ENCODE results near the gene MAP2K4.

Gene MAP2K4

DNA sequence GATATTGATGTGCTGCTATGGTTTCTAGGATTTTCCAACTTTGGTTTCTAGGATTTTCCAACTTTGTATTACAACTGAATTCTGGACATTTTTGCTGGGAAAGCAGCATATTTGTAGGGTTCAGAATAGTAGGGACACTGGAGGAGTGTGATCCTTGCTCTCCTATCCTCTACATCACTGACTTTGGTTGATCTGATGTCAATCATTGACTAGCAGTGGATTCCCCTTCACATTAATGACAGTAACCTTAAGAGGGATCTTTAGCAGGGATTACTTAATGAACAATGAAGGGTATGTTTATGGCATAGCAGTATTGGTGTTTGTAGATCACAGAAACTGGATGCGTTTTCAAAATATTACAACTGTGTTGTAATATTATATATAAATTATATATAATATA is 67.4 kb downstream of the MAP2K4 start:
- Mint-ChIP-seq H3K9me3 (no peaks in the 10 kb centered on the region), H3K36me3 (peaks cover 44% of the 10 kb centered on the region), H3K4me1 (peaks cover 13% of the 10 kb centered on the region), H3K4me3 (no peak overlapping the region), H3K27me3 (no peaks in the 10 kb centered on the region), H3K27ac (no peak overlapping the region)
- CTCF ChIA-PET = no interaction called here
- DNase-seq = no peak

GRCh38 chr17:12089809-12090384 is 69.2 kb downstream of the MAP2K4 start:
- CTCF ChIA-PET = no interaction called here
- Mint-ChIP-seq H3K27ac (no peak overlapping the region), H3K9me3 (no peaks in the 10 kb centered on the region), H3K4me1 (peaks cover 13% of the 10 kb centered on the region), H3K27me3 (no peaks in the 10 kb centered on the region), H3K4me3 (no peak overlapping the region), H3K36me3 (peaks cover 34% of the 10 kb centered on the region)
- no peak for DNase-seq

DNA sequence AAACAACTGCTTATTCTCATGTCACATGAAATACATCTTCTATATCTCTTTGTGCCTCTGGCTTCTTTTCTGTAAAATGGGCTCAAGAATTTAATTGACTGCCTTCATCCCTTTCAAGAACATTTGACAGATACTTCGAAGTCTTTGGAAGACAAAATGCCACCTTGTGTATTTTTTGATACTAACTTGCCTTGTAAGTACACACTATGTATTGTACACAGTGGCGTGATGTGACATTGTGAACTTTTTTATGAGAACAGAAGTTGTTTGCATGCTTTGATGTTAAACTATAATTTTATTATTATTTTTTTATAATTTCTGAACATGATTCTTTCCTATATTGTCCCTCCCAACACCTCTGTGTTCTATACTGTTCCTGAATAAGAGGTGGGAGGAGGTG is 73.7 kb downstream of the MAP2K4 start:
- Mint-ChIP-seq H3K27me3 (no peaks in the 10 kb centered on the region), H3K4me3 (no peak overlapping the region), H3K9me3 (no peaks in the 10 kb centered on the region), H3K4me1 (peaks cover 8% of the 10 kb centered on the region), H3K27ac (no peak overlapping the region), H3K36me3 (peaks cover 36% of the 10 kb centered on the region)
- DNase-seq = no peak
- CTCF ChIA-PET = no interaction called here

GRCh38 chr17:12095522-12095921 is 74.8 kb downstream of the MAP2K4 start:
- Mint-ChIP-seq H3K4me1 (no peaks in the 10 kb centered on the region), H3K9me3 (no peaks in the 10 kb centered on the region), H3K27me3 (no peaks in the 10 kb centered on the region), H3K4me3 (no peak overlapping the region), H3K36me3 (peaks cover 29% of the 10 kb centered on the region), H3K27ac (no peak overlapping the region)
- DNase-seq = no peak
- CTCF ChIA-PET = no interaction called here

DNA sequence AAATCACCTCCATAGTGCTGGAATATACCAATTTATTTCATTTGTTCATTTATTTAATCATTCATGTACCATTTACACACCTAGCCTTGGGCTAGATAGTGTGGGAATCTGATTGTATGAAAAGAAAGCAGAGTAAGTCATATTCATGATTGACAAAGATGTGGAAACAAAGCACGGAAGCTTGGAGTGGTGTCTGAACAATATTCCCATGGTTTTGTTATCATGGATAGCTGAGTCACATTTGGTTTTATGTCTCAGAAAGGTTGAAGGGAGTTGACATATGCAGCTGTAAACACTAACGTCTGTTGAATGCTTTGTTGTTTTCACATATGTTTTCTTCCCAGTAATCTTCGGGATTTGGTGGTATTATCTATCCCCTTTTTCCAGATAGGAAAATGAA is 76.6 kb downstream of the MAP2K4 start:
- no peak overlapping the region for H3K4me3 Mint-ChIP-seq
- CTCF ChIA-PET = no interaction called here

DNA sequence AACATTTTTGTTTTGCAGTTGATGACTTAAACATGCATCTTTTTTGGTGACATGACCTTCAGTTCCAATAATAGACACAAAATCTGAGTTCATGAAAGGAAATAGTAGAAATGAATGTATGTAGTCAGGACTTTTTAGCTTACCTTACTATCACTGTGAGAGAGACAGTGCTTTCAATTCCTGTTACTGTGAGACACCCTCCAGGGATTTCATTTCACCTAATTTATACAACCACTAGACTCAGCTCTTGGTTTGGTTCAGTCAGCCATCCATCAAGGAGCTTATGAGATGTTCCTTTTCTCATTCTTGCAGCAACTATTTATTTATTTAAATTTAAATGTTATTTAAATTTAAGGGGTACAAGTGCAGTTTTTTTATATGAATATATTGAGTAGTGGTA is 77.9 kb downstream of the MAP2K4 start:
- no peaks in the 10 kb centered on the region for H3K27me3 Mint-ChIP-seq
- no peaks in the 10 kb centered on the region for H3K4me1 Mint-ChIP-seq
- CTCF ChIA-PET = interaction anchor here (0.6 kb wide), 1 partner anchor 45 kb away, joined by 3 read pairs; no protein-coding TSS in a partner anchor
- no peak for DNase-seq
- no peak overlapping the region for H3K4me3 Mint-ChIP-seq
- no peaks in the 10 kb centered on the region for H3K9me3 Mint-ChIP-seq
- H3K36me3 Mint-ChIP-seq = peaks cover 29% of the 10 kb centered on the region
- no peak overlapping the region for H3K27ac Mint-ChIP-seq

More for the DNA sequence above, 76.6 kb downstream of the MAP2K4 start:
- H3K4me1 Mint-ChIP-seq = no peaks in the 10 kb centered on the region
- H3K27me3 Mint-ChIP-seq = no peaks in the 10 kb centered on the region
- H3K36me3 Mint-ChIP-seq = peaks cover 25% of the 10 kb centered on the region
- DNase-seq = no peak
- no peak overlapping the region for H3K27ac Mint-ChIP-seq
- H3K9me3 Mint-ChIP-seq = no peaks in the 10 kb centered on the region

- Mint-ChIP-seq H3K27ac (no peak overlapping the region), H3K4me1 (no peaks in the 10 kb centered on the region), H3K27me3 (no peaks in the 10 kb centered on the region), H3K36me3 (peaks cover 29% of the 10 kb centered on the region), H3K9me3 (no peaks in the 10 kb centered on the region), H3K4me3 (no peak overlapping the region)
- CTCF ChIA-PET = no interaction called here
- DNase-seq = no peak
Measured at GRCh38 chr17:12099412-12099811, 78.7 kb downstream of the MAP2K4 start.

GRCh38 chr17:12104831-12105230 is 84.2 kb downstream of the MAP2K4 start:
- CTCF ChIA-PET = no interaction called here
- H3K27ac Mint-ChIP-seq = no peak overlapping the region
- no peaks in the 10 kb centered on the region for H3K9me3 Mint-ChIP-seq
- H3K4me1 Mint-ChIP-seq = no peaks in the 10 kb centered on the region
- H3K27me3 Mint-ChIP-seq = no peaks in the 10 kb centered on the region
- peaks cover 14% of the 10 kb centered on the region for H3K36me3 Mint-ChIP-seq
- no peak for DNase-seq
- no peak overlapping the region for H3K4me3 Mint-ChIP-seq

DNA sequence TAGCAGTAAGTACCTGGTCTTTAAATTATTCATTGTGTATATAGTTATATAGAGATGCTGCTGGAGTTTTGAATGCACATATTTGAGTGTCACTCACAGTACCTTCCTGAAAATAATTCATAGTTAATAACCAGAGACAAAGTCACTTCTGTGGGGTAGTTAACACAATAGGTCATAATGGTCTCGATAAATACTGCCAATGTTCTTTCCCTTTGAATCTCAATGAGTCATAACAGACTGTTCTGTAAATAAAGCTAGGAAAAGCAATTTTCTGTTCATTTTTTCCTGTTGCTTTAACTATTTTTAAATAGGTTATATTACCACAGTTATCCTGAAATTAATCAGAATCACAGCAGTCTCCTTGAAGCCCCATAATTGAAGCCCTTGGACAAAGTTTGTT is 87.2 kb downstream of the MAP2K4 start:
- DNase-seq = no peak
- CTCF ChIA-PET = no interaction called here
- Mint-ChIP-seq H3K4me3 (no peak overlapping the region), H3K27ac (no peak overlapping the region), H3K9me3 (no peaks in the 10 kb centered on the region), H3K36me3 (peaks cover 26% of the 10 kb centered on the region), H3K4me1 (no peaks in the 10 kb centered on the region), H3K27me3 (no peaks in the 10 kb centered on the region)

DNA sequence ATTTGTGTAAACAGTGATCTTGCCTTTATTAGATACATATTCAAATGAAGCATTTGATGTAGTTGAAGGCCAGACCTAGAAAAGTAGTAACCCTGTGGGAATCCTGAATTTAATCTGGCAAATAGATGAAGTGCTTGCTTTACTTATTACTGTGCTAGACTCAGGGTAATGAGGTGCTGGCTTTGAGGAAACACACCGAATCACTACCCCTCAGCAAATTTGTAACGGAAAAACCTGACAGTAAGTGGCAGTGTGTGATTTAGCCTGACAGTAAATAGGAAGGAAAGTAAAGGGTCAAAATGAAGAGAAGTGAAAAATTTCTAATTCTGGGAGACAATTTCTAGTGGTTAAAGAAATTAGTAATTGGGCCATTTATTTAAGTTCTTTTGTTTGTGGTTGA is 90.2 kb downstream of the MAP2K4 start:
- H3K4me1 Mint-ChIP-seq = no peaks in the 10 kb centered on the region
- H3K27me3 Mint-ChIP-seq = no peaks in the 10 kb centered on the region
- peaks cover 44% of the 10 kb centered on the region for H3K36me3 Mint-ChIP-seq
- no peaks in the 10 kb centered on the region for H3K9me3 Mint-ChIP-seq
- no peak for DNase-seq
- no peak overlapping the region for H3K4me3 Mint-ChIP-seq
- H3K27ac Mint-ChIP-seq = no peak overlapping the region
- CTCF ChIA-PET = no interaction called here

- Mint-ChIP-seq H3K4me3 (no peak overlapping the region), H3K27me3 (no peaks in the 10 kb centered on the region), H3K36me3 (peaks cover 55% of the 10 kb centered on the region), H3K4me1 (no peaks in the 10 kb centered on the region), H3K9me3 (no peaks in the 10 kb centered on the region), H3K27ac (no peak overlapping the region)
- DNase-seq = no peak
- CTCF ChIA-PET = no interaction called here
Measured at GRCh38 chr17:12113156-12113555, 92.5 kb downstream of the MAP2K4 start.

GRCh38 chr17:12114686-12115418 is 94.2 kb downstream of the MAP2K4 start:
- Mint-ChIP-seq H3K27ac (no peak overlapping the region), H3K36me3 (peaks cover 58% of the 10 kb centered on the region), H3K27me3 (no peaks in the 10 kb centered on the region), H3K4me3 (no peak overlapping the region), H3K9me3 (no peaks in the 10 kb centered on the region), H3K4me1 (no peaks in the 10 kb centered on the region)
- no peak for DNase-seq
- CTCF ChIA-PET = no interaction called here

GRCh38 chr17:12116143-12116542 is 95.5 kb downstream of the MAP2K4 start:
- H3K27me3 Mint-ChIP-seq = no peaks in the 10 kb centered on the region

DNA sequence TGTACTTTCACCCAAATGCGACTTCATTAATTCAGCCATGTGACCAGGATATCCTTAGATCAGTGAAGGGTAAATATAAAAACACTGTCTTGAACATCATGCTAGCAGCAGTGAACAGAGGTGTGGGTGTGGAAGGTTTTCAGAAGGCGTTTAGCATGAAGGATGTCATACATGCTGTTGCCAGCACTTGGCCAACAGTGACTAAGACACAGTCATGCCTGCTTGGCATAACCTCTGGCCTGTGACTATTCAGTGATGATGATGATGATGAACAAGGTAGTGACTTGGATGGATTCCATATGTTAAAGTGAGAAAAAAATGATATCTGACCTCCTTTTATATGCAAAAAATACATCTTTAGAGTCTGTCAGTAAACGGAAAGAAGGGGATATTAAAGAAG is 97.9 kb downstream of the MAP2K4 start:
- CTCF ChIA-PET = no interaction called here

More at GRCh38 chr17:12116143-12116542, 95.5 kb downstream of the MAP2K4 start:
- H3K4me1 Mint-ChIP-seq = no peaks in the 10 kb centered on the region
- peaks cover 55% of the 10 kb centered on the region for H3K36me3 Mint-ChIP-seq
- H3K9me3 Mint-ChIP-seq = no peaks in the 10 kb centered on the region
- H3K27ac Mint-ChIP-seq = no peak overlapping the region
- CTCF ChIA-PET = no interaction called here
- H3K4me3 Mint-ChIP-seq = no peak overlapping the region
- no peak for DNase-seq

GRCh38 chr17:12122075-12122474 is 101.4 kb downstream of the MAP2K4 start:
- Mint-ChIP-seq H3K4me1 (no peaks in the 10 kb centered on the region), H3K27ac (no peak overlapping the region), H3K4me3 (no peak overlapping the region), H3K27me3 (no peaks in the 10 kb centered on the region), H3K9me3 (no peaks in the 10 kb centered on the region), H3K36me3 (peaks cover 41% of the 10 kb centered on the region)
- CTCF ChIA-PET = no interaction called here
- no peak for DNase-seq

More for the DNA sequence above, 97.9 kb downstream of the MAP2K4 start:
- Mint-ChIP-seq H3K4me1 (no peaks in the 10 kb centered on the region), H3K27ac (no peak overlapping the region), H3K4me3 (no peak overlapping the region), H3K36me3 (peaks cover 40% of the 10 kb centered on the region), H3K9me3 (no peaks in the 10 kb centered on the region), H3K27me3 (no peaks in the 10 kb centered on the region)
- no peak for DNase-seq

All from activated naive CD4-positive, alpha-beta T cell treated with anti-CD3 and anti-CD28 coated beads, Interleukin-2, amount 10 ng/mL, durations not matched to agents 7 days and 5 days (primary cell).